ENCODE results near the gene MB21D2.

MB21D2 gene

DNA sequence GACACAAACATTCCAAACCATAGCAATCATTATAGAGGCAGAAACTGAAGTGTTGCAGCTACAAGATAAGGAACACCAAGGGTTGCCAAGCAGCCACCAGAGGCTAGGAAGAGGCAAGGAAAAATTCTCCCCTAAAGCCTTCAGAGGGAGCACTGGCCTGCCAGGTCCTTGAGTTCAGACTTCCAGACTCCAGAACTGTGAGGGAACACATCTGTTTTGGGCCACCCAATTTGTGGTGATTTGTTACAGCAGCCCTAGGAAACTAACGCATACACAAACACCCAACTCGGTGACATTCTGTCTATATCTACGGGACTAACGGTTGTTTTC, 54.6 kb downstream of the MB21D2 start:
- TF ChIP-seq FOXP2 (optimal IDR thresholded peaks at IDR 0.05; ENCODE audit: borderline replicate concordance, extremely low read depth, extremely low read length, insufficient read depth): no peak
- TF ChIP-seq SIN3A (IDR thresholded peaks at IDR 0.05; ENCODE audit: borderline replicate concordance, insufficient read depth, low read length): no peak
- TF ChIP-seq REST (IDR thresholded peaks at IDR 0.05; ENCODE audit: insufficient read depth in 1 of 2, low read depth in 2 of 2, low read length in 2 of 2): no peak
- TF ChIP-seq POLR2AphosphoS5 (IDR thresholded peaks at IDR 0.05; ENCODE audit: low read depth, low read length): no peak
- no peak for TF ChIP-seq TAF1 (IDR thresholded peaks at IDR 0.05; ENCODE audit: borderline replicate concordance, insufficient read depth, low read length)

DNA sequence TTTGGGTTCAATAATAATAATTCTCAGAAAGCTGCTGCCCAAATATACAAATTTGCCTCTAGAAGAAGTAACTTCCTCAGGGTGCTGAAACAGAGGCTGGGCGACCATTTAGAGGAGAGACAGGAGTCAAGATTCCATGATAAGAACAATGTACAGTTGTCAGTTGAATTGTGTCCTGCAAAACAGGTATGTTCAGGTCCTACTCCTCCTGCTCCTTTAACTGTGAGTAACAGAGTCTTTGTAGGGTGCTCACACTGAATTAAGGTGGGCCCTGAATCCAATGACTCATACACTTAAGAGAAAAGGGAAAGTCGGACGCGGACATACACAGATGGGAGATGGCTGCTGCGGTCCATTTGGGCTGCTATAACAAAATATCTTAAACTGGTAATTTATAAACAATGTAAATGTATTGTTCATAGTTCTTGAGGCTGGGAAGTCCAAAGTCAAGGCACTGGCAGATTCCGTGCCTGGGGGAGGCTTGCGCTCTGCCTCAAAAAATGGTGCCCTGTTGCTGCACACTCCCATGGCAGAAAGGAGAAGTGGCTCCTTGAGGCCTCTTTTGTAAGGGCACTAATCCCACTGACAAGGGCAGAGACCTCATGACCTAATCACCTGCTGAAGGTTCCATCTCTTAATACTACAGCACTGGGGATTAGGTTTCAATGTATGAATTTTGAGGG, 55.1 kb downstream of the MB21D2 start:
- TF ChIP-seq REST (IDR thresholded peaks at IDR 0.05; ENCODE audit: insufficient read depth in 1 of 2, low read depth in 2 of 2, low read length in 2 of 2): no peak
- no peak for TF ChIP-seq FOXP2 (optimal IDR thresholded peaks at IDR 0.05; ENCODE audit: borderline replicate concordance, extremely low read depth, extremely low read length, insufficient read depth)
- TF ChIP-seq TAF1 (IDR thresholded peaks at IDR 0.05; ENCODE audit: borderline replicate concordance, insufficient read depth, low read length): no peak
- TF ChIP-seq SIN3A (IDR thresholded peaks at IDR 0.05; ENCODE audit: borderline replicate concordance, insufficient read depth, low read length): no peak
- TF ChIP-seq POLR2AphosphoS5 (IDR thresholded peaks at IDR 0.05; ENCODE audit: low read depth, low read length): no peak

DNA sequence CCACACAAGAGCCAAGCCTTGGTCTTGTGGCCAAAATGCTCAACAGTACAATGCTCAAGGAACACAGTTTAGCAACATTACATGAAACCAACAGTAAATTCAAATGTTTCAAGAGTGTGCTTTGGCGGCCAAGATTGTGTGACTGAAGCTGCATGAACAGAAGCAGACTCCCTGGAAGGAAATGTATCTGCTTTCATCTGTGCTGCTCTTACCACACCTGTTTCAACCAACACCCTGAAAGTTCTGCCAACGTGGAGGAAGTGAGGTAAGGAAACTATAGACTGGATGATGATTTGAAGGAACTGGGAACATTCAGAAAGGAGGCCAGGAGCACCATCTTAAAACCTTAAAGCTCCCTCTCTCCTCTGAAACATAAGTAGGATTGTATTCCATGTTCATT, 55.7 kb downstream of the MB21D2 start:
- TF ChIP-seq TAF1 (IDR thresholded peaks at IDR 0.05; ENCODE audit: borderline replicate concordance, insufficient read depth, low read length) (no peak), FOXP2 (optimal IDR thresholded peaks at IDR 0.05; ENCODE audit: borderline replicate concordance, extremely low read depth, extremely low read length, insufficient read depth) (no peak), SIN3A (IDR thresholded peaks at IDR 0.05; ENCODE audit: borderline replicate concordance, insufficient read depth, low read length) (no peak), REST (IDR thresholded peaks at IDR 0.05; ENCODE audit: insufficient read depth in 1 of 2, low read depth in 2 of 2, low read length in 2 of 2) (no peak)

DNA sequence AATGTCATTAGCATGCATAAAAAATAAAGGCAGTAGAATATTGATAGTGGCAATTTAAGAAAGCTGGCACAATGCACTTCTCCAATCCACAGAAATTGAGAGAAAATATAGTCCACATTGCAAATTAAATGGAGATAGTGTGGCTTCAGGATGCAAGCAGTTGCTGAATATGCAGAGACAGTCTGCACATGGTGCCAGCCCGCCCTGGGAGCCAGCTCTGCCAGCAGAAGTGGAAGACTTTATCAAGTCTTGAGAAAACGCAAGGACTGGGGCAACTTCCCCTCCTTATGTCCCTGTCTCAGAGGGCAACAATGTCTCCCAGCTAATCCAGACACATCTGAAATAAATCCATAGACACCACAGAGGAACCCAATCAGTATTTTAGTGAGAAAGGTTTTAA, 57.2 kb downstream of the MB21D2 start:
- TF ChIP-seq TAF1 (IDR thresholded peaks at IDR 0.05; ENCODE audit: borderline replicate concordance, insufficient read depth, low read length): no peak
- TF ChIP-seq POLR2AphosphoS5 (IDR thresholded peaks at IDR 0.05; ENCODE audit: low read depth, low read length): no peak
- TF ChIP-seq FOXP2 (optimal IDR thresholded peaks at IDR 0.05; ENCODE audit: borderline replicate concordance, extremely low read depth, extremely low read length, insufficient read depth): no peak
- no peak for TF ChIP-seq SIN3A (IDR thresholded peaks at IDR 0.05; ENCODE audit: borderline replicate concordance, insufficient read depth, low read length)
- TF ChIP-seq REST (IDR thresholded peaks at IDR 0.05; ENCODE audit: insufficient read depth in 1 of 2, low read depth in 2 of 2, low read length in 2 of 2): no peak
